NCI-H187 treated with DMSO at 0.1 percent for 48 hours (cell line): ENCODE measurements around the gene SCGB3A2.

ENCODE experiments used
- DNase-seq: peaks from one replicate; lab custom pipeline; 2025; lab: John Stamatoyannopoulos, UW

Gene SCGB3A2, protein sequence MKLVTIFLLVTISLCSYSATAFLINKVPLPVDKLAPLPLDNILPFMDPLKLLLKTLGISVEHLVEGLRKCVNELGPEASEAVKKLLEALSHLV

DNA sequence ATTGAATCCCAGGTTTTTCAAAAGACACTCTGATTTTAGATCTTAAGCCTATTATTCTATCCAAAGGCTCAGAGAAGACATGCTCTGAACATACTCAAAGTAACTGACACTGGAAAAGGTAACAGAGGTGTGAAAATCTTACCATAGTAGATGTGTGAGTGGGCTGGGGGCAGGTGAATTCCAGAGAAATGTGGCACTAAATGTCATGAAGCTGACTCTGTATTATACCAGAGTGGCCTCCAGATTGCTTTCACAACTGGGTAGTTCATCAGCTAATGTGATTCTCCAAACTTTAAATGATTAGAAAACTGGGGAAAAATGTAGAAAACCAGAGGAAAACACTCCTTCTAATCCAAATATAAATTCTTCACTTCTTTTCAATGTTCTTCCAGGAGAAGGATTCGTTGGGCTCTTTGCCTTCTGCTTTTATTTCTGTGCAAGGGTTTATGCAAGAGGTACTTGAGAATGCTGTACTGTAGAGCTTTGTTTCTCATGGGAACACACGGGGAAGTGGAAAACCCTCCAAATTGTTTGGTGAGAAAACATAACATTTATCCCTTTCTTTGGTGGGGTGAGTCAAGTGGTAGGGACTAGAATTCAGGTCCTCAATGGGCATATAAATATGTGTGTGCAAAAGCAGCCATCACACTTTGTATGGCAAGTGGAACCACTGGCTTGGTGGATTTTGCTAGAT, at the start of gene SCGB3A2:
SCGB3A2 (plus strand) TSS at position 646 of the 694 bp plus-strand sequence. CDS start 93 bp downstream, outside the sequence.
- DNase-seq, result no peak

- no peak for DNase-seq
Observed at GRCh38 chr5:147830035-147830434, 48.5 kb upstream of the SCGB3A2 start.

DNA sequence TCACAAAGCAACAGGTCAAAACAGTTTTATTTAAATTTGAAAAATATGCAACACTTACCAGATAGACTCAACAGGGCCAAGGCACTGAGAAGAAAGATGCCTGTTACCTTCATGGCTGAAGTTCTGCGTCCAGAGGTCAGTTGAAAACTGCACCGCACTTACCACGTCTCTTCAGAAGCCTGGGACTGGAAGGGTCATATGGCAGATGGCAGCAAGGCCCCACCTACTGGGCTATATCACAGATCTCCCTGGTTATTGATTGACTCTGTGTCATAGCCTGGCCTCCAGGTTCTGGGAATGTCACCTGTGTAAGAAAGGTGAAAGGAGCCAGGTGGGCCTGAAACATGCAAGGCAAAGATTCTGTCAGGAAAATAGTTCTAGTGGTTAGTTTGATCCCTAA, 47.0 kb upstream of the SCGB3A2 start, which contains the start of gene SPINK1:
SPINK1 (minus strand) TSS at position 207 of the 400 bp plus-strand sequence; CDS start at position 113, 94 bp downstream.
- DNase-seq, result no peak

DNA sequence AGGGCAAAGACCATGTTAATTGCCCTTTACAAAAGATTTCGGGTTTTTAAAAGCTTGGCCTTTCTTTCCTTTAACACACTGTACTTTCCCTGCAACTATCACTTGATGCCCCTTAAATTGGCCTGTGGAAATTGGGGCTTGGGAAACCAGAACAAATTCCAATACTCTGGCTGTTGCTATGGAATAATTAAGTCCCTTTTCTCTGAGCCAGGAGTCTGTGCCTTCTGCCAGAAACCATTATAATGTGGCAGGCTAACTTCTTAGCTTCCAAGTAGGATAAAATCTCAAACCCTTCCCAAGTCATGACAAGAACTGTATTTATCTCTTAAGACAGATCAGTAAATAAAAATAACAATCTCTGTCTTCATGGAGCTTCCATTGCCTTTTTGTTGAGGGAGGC, 46.0 kb upstream of the SCGB3A2 start:
- DNase-seq, result no peak

- DNase-seq, result no peak
Observed at GRCh38 chr5:147835386-147835798, 43.1 kb upstream of the SCGB3A2 start.

- no peak for DNase-seq
Observed at GRCh38 chr5:147836439-147836838, 42.1 kb upstream of the SCGB3A2 start.

DNA sequence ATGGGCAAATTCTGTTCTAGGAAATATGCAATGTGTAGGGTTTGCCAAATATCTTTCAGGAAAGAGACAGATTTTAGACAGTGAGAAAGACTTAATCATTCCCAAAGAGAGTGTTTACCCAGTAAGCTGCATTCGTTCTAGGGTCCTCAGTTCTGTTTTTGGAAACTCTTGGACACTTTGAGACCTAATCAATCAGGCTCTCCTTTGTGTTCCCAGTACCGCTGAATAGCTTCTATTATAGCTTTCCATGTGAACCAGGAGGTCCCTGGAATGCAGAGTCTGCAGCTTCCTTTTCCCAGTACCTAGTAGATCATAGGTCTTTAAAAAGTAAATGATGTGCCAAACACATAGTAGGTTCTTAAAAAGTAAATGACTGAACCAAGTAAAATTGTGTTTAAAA, 35.6 kb upstream of the SCGB3A2 start:
- no peak for DNase-seq

GRCh38 chr5:147844846-147845245, 33.7 kb upstream of the SCGB3A2 start:
- DNase-seq, result no peak

DNA sequence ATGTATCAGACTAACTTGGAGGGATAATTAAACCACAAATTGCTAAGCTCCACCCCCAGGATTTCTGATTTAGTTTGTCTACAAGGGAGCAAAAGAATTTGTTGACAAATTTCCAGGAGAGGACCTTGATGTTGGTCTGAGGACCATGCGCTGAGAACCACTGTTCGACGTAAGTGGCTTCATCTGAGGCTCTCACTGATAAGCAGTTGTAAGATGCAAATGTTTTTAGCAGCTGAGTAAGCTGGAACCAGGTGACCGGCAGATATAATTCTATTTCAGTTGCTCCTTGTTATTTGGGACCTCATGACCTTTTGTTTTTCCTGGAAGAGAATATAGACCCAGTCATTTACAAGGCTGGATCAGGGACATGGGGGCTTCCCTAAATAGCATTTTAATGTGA, 32.9 kb upstream of the SCGB3A2 start:
- DNase-seq, result no peak

DNA sequence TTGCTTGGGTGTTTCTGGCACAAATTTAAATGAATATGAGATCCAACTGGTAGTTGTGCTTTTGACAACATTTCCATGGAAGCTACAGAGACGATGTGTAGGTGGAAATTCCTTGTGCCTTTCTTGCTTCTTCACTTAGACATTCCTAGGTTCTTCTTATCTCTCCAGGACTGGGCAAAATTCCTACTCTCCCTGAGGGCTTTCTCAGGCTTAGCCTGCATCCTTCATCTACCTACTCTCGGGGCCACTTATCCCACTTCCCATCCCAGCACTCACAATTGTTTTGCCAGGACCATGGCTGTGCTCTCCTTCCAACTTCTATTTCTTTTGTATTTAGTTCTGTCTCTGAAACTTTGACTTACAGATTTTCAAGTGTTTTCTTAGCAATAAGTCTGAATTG, 29.3 kb upstream of the SCGB3A2 start:
- DNase-seq, result no peak

DNA sequence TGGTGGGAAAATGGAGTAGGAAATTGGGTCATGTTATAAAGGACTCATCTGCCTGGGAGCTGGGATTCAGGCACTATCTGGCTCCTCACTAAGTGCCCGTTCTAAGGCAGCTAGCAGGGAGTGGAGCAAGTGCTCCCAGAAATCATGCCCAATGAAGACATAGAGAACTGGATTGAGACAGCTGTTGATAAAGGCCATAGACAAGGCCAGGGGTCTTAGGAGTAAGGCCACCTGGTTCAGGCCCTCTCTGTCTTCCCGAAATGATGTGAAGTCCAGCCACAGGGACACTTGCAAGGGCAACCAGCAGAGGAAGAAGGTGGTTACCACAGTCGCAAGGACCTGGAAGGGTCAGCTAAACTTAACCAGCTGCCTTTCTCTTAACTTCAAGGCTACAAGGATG, 26.9 kb upstream of the SCGB3A2 start:
- DNase-seq, result no peak

DNA sequence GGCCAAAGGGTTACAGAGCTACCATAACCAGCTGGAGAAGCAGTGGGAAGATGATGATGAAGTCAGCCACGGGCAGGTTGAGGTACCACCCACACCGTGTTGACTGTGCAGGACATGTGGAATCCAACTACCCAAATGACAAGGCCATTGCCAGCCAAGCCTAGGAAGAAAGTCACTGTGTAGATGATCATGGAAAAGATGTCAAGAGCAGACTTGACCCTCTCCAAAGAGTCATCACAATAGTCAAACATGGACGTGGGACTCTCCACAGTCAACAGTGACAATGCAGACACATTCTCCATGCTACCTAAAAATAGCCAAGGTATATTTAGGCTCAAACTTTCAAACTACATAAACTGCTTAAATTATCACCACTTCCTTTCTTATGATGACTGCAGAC, 26.1 kb upstream of the SCGB3A2 start:
- DNase-seq, result no peak

- DNase-seq, result no peak
Observed at GRCh38 chr5:147853372-147853987, 25.0 kb upstream of the SCGB3A2 start.

DNA sequence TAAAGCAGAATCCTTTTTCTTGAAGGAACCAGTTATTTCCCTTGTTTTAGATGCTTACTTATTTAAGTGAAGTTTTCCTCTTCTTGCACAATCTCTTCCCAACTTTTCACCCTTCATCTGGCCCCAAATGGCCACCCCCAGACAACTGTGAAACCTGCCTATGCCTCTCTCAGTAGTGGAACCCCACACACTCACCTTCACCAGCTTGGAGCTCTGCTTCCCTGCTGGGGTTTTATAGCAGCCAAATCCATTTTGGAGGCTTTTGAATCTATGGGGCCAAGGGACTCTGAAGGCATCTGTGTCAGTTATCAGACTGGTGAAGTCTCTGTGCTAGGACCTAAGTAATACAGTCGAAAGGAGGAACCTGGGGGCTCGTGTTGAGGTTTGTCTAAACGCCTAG, 24.2 kb upstream of the SCGB3A2 start:
- no peak for DNase-seq

DNA sequence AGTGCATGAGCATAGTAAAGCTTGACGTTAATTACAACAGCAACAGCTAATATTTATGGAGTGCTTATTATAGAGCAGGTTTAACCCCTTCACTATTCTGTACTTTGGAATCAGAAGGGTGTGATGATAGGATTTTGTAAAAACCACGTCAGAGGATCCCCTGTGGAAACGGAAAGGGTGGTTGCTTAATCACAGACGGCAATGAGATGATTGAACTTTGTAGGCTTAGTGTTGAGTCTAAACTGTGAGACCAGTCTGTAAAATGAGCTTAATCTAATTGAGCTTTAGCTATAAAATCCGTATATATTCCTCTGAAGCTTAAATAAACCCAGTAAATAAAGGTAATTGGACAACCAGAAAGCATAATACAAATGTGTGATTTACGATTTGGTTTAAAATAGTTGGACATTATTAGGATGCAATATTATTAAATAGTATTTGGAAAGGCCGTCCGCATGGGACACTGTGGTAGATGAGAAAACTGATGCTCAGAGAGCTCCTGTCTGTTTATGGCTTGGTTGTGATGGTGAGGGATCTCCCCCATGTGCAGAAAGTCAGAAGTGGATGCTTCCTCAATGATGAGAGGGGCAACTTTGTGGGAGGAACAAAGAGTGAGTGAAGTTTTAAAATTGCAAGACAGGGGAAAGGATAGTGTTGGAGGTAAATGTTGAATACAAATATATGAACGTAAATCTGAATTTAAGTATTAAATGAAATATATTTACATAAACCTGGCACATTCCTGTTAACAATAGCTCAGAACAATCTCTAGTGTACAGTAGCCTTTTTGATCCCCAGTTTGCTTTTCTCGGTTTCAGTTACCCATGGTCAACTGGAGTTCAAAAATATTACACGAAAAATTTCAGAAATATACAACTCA, 23.4 kb upstream of the SCGB3A2 start:
- no peak for DNase-seq

DNA sequence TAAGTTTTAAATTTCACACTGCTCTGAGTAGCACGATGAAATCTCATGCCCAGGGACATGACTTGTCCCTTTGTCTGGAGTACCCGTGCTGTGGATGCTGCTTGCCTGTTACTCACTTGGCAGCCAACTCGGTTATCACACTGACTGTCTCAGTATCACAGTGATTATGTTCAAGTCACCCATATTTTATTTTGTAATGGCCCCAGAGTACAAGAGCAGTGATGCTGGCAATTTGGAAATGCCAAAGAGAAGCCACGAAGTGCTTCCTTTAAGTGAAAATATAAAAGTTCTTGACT, 22.8 kb upstream of the SCGB3A2 start:
- DNase-seq, result no peak

DNA sequence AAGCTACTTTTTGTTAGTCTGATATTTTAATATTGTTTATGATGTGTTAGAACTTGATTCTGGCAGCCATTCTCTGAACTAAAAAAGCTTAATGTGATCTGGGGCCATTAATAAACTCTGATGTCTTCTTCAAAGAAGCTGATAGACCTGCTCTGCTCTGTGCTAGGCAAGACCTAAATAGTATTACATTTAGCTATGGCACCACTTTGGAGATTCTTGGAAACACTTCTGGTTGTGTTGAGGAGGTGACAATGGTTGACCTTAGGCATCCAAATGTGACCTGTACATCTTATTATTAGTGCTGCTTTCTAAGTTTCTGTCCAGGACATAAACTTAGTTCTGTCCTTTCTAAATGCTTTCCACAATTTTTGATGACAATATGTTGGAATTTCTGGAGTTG, 21.7 kb upstream of the SCGB3A2 start:
- DNase-seq, result no peak

DNA sequence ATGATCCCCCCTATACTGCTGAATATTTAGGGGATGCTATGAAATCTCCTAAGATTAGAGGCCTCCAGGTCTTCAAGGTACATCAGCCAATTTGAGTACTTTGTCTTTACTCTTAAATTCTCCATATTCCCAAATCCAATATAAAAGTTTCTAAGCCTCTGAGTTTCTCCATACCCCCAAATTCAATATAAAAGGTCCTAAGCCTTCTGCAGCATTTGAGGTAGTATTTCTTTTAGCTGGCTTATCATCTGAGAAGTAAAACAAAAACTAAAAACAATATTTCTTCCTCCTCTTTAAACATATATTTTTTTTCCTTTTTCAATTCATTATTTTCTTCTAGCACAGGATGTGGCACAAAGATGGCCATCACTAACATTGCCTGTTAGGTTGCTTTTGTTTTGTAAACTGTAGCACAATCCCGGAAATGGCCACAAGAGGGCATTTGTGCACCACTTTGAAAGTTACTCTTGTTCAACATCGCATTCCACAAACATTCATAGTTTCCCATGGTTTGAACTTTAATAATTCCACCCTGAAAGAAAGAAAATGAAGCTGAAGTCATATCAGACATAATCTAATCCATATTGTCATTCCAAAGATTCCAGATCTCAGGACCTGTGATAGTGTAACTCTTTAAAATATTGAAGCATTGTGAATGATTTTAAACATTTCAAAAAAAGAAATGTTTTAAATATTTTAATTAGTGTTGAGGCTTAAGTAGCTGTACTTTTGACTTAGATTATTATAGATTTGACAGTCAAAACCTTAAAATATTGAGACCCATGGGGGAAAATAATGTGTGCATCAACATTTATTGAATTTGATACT, 21.0 kb upstream of the SCGB3A2 start:
- no peak for DNase-seq

GRCh38 chr5:147858565-147858964, 19.9 kb upstream of the SCGB3A2 start:
- DNase-seq, result no peak

DNA sequence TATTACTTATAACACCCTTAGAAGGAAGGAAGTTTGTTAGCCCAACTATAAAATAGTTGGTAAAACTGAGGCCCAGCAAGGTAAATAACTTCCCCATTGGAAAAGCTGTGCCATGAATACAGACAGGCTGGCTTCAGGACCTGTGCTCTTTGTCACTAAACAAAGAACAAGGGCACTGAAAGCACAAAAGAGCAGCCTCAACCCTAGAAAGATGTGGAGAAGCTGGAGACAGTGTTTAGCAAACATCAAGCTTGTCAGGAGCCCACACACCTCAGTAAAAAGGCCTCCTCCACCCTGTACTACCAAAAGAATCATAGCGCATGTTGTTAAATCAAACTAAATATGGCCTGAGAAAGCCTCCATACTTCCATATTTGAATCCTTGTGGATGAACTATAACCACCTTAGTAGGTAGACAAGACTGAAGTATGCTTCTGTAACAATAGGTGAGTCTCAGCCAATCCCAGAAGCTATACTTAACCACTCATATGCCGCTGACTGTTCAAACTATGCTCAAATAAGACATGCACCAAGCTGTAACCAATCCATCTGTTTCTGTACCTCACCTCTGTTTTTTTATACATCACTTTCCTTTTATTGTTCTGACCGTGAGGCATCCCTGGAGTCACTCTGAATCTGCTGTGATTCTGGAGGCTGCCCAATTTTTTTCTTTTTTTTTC, 18.4 kb upstream of the SCGB3A2 start:
- no peak for DNase-seq

DNA sequence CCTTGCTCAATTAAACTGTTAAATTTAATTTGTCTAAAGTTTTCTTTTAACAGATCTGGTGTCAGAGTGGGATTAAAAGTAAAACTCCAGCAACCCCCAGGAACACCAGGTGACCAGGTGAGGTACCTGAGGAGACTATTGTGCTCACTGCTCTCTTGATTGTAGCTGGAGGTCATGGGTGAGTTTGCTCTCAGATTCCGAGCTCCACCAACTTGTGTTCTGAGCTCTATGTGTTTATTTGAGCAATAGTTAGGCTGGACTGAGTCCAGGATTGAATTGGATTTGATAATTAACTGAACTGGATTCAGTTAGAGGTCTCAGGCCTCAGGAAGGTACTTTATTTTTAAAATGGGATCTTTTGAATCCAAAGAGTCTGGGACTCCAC, 17.9 kb upstream of the SCGB3A2 start:
- no peak for DNase-seq
